ENCODE results near the gene ATP9A. TPM values are rescaled to one million over a fixed set of nuclear protein-coding genes. Genes with fewer than 3 reads are reported as not detected.
"Not testable (repeated sequence)": the region's sequence is repeated elsewhere in the genome, so short reads cannot be mapped to it uniquely, and the experiment has no call there.

The ATP9A gene
- total RNA-seq, 4 donors from 2014 or later, result 36.1 to 47.4 (median 38.1) TPM

- no peak overlapping the region for H3K4me3 ChIP-seq
- peaks cover 0 to 11% (median 0%) of the 10 kb centered on the region in 3 donors for H3K36me3 ChIP-seq
- H3K9me3 ChIP-seq, result no peaks in the 10 kb centered on the region
- no peaks in the 10 kb centered on the region for H3K27me3 ChIP-seq
- DNase-seq (ENCODE audit: low spot score in 2 of 2), result no peak
- WGBS, 2 donors, result 61 to 69% methylated on average over 12 of the region's 12 CpGs
- TF ChIP-seq, protein P1, sequence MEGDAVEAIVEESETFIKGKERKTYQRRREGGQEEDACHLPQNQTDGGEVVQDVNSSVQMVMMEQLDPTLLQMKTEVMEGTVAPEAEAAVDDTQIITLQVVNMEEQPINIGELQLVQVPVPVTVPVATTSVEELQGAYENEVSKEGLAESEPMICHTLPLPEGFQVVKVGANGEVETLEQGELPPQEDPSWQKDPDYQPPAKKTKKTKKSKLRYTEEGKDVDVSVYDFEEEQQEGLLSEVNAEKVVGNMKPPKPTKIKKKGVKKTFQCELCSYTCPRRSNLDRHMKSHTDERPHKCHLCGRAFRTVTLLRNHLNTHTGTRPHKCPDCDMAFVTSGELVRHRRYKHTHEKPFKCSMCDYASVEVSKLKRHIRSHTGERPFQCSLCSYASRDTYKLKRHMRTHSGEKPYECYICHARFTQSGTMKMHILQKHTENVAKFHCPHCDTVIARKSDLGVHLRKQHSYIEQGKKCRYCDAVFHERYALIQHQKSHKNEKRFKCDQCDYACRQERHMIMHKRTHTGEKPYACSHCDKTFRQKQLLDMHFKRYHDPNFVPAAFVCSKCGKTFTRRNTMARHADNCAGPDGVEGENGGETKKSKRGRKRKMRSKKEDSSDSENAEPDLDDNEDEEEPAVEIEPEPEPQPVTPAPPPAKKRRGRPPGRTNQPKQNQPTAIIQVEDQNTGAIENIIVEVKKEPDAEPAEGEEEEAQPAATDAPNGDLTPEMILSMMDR (IDR thresholded peaks at IDR 0.05), result no peak
- TF ChIP-seq POLR2A (IDR thresholded peaks at IDR 0.05) (no peak), EP300 (IDR thresholded peaks at IDR 0.05) (peak in 1 of 2 donors; percentile 16)
- H3K4me1 ChIP-seq, result peaks cover 0 to 11% (median 0%) of the 10 kb centered on the region in 4 donors
- H3K27ac ChIP-seq, result peak overlapping the region in 1 of 4 donors; percentile 27
These were observed 116.2 kb downstream of the ATP9A start for GRCh38 chr20:51651921-51652549.

DNA sequence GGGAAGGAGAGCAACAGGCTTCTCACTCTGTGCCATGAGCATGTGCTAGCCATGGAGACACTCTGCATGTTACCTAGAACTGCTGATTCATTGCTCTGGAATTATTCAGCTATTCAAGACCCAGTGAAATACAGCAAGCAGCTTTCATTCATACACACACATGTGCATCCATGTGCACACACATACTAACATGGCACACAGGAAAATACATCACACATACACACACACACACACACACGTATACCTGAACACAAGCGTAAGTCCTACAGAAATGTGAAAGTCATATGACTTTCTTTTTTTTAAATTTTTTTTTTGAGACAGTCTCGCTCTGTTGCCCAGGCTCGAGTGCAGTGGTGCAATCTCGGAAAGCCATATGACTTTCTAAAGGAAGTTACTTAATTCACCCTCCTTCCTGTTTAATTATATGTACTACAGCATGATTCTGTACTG is 117.5 kb downstream of the ATP9A start:
- Histone ChIP-seq H3K4me3 (no peak overlapping the region), H3K27ac (no peak overlapping the region), H3K9me3 (no peaks in the 10 kb centered on the region), H3K4me1 (peaks cover 0 to 11% (median 0%) of the 10 kb centered on the region in 4 donors), H3K27me3 (no peaks in the 10 kb centered on the region), H3K36me3 (peaks cover 0 to 4% (median 0%) of the 10 kb centered on the region in 3 donors)
- 67 to 68% methylated on average over 5 of the region's 5 CpGs for WGBS, 2 donors
- TF ChIP-seq, protein P1 (IDR thresholded peaks at IDR 0.05), result no peak
- TF ChIP-seq EP300 (IDR thresholded peaks at IDR 0.05), result peak; percentile 50 to 69
- no peak for TF ChIP-seq POLR2A (IDR thresholded peaks at IDR 0.05)
- no peak for DNase-seq (ENCODE audit: low spot score in 2 of 2)

DNA sequence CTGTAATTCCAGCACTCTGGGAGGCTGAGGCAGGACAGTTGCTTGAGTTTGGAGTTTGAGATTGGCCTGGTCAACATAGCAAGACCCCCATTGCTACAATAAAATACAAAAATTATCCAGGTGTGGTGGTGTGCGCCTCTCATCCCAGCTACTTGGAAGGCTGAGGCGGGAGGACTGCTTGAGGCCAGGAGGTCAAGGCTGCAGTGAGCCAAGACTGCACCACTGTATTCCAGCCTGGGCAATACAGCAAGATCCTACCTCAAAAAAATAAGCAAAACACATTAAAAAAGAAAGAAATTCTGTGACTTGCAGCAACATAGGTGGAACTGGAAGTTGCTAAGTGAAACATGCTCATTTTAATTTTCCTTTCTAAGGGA is 119.6 kb downstream of the ATP9A start:
- DNase-seq (ENCODE audit: low spot score in 2 of 2), result no peak
- H3K36me3 ChIP-seq, result peaks cover 0 to 4% (median 0%) of the 10 kb centered on the region in 3 donors

GRCh38 chr20:51647674-51648570 is 120.3 kb downstream of the ATP9A start:
- H3K4me3 ChIP-seq, result no peak overlapping the region
- DNase-seq (ENCODE audit: low spot score in 2 of 2), result no peak
- no peaks in the 10 kb centered on the region for H3K27me3 ChIP-seq
- H3K4me1 ChIP-seq, result peaks cover 0 to 11% (median 0%) of the 10 kb centered on the region in 4 donors
- peaks cover 0 to 4% (median 0%) of the 10 kb centered on the region in 3 donors for H3K36me3 ChIP-seq
- TF ChIP-seq, protein P1 (IDR thresholded peaks at IDR 0.05), result no peak
- TF ChIP-seq EP300 (IDR thresholded peaks at IDR 0.05), result no peak
- TF ChIP-seq POLR2A (IDR thresholded peaks at IDR 0.05), result no peak
- no peak overlapping the region for H3K27ac ChIP-seq
- 56 to 62% methylated on average over 17 of the region's 17 CpGs for WGBS, 2 donors
- H3K9me3 ChIP-seq, result no peaks in the 10 kb centered on the region

More for the DNA sequence above, 119.6 kb downstream of the ATP9A start:
- Histone ChIP-seq H3K27me3 (no peaks in the 10 kb centered on the region), H3K4me1 (peaks cover 0 to 11% (median 0%) of the 10 kb centered on the region in 4 donors), H3K9me3 (no peaks in the 10 kb centered on the region), H3K27ac (no peak overlapping the region), H3K4me3 (no peak overlapping the region)
- TF ChIP-seq, protein P1 (IDR thresholded peaks at IDR 0.05), result no peak
- TF ChIP-seq EP300 (IDR thresholded peaks at IDR 0.05) (no peak), POLR2A (IDR thresholded peaks at IDR 0.05) (no peak)
- WGBS, 2 donors, result 88 to 98% methylated on average over 2 of the region's 2 CpGs

DNA sequence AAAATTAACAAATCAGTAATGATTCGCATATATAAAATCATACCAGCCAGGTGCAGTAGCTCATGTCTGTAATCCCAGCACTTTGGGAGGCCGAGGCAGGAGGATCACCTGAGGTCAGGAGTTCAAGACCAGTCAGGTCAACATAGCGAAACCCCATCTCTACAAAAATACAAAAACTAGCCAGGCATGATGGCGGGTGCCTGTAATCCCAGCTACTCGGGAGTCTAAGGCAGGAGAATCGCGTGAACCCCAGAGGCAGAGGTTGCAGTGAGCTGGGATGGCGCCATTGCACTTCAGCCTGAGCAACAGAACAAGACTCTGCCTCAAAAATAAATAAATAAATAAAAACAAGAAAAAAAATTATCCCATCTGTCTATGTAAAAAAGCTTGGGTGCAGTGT is 124.4 kb downstream of the ATP9A start:
- H3K27me3 ChIP-seq; DNase-seq (ENCODE audit: low spot score in 2 of 2); H3K36me3 ChIP-seq; H3K9me3 ChIP-seq; H3K4me3 ChIP-seq; H3K4me1 ChIP-seq; H3K27ac ChIP-seq: not testable (repeated sequence)
- 86 to 92% methylated on average over 8 of the region's 8 CpGs for WGBS, 2 donors

Data from tibial nerve (tissue), 4 donors.